Measurements from ENCODE around the gene CCDC73. TPM values are rescaled to one million over a fixed set of nuclear protein-coding genes. Genes with fewer than 3 reads are reported as not detected.
"Not testable (repeated sequence)": the region's sequence is repeated elsewhere in the genome, so short reads cannot be mapped to it uniquely, and the experiment has no call there.

CCDC73 gene
- total RNA-seq, 4 donors from 2014 or later = 0.55 TPM; not detected in 3

GRCh38 chr11:32613500-32614151, 180.8 kb downstream of the CCDC73 start:
- intact Hi-C loops (cut with DNase I; ENCODE audit: low total_unique reads) = no loop called here
- Histone ChIP-seq H3K27ac (no peak overlapping the region), H3K4me1 (no peaks in the 10 kb centered on the region), H3K9me3 (no peaks in the 10 kb centered on the region), H3K4me3 (no peak overlapping the region), H3K36me3 (no peaks in the 10 kb centered on the region), H3K27me3 (no peaks in the 10 kb centered on the region)
- no peak for DNase-seq
- no peak for TF ChIP-seq POLR2A (IDR thresholded peaks at IDR 0.05)
- TF ChIP-seq, protein P1, sequence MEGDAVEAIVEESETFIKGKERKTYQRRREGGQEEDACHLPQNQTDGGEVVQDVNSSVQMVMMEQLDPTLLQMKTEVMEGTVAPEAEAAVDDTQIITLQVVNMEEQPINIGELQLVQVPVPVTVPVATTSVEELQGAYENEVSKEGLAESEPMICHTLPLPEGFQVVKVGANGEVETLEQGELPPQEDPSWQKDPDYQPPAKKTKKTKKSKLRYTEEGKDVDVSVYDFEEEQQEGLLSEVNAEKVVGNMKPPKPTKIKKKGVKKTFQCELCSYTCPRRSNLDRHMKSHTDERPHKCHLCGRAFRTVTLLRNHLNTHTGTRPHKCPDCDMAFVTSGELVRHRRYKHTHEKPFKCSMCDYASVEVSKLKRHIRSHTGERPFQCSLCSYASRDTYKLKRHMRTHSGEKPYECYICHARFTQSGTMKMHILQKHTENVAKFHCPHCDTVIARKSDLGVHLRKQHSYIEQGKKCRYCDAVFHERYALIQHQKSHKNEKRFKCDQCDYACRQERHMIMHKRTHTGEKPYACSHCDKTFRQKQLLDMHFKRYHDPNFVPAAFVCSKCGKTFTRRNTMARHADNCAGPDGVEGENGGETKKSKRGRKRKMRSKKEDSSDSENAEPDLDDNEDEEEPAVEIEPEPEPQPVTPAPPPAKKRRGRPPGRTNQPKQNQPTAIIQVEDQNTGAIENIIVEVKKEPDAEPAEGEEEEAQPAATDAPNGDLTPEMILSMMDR (IDR thresholded peaks at IDR 0.05) = no peak

GRCh38 chr11:32610797-32611352, 183.6 kb downstream of the CCDC73 start:
- intact Hi-C loops (cut with DNase I; ENCODE audit: low total_unique reads) = no loop called here
- no peaks in the 10 kb centered on the region for H3K36me3 ChIP-seq
- H3K27ac ChIP-seq = peak overlapping the region in 1 of 2 donors; percentile 2
- DNase-seq = no peak
- no peak overlapping the region for H3K4me3 ChIP-seq
- no peaks in the 10 kb centered on the region for H3K27me3 ChIP-seq
- no peak for TF ChIP-seq POLR2A (IDR thresholded peaks at IDR 0.05)
- TF ChIP-seq, protein P1 (IDR thresholded peaks at IDR 0.05) = no peak
- no peaks in the 10 kb centered on the region for H3K4me1 ChIP-seq
- H3K9me3 ChIP-seq = no peaks in the 10 kb centered on the region

DNA sequence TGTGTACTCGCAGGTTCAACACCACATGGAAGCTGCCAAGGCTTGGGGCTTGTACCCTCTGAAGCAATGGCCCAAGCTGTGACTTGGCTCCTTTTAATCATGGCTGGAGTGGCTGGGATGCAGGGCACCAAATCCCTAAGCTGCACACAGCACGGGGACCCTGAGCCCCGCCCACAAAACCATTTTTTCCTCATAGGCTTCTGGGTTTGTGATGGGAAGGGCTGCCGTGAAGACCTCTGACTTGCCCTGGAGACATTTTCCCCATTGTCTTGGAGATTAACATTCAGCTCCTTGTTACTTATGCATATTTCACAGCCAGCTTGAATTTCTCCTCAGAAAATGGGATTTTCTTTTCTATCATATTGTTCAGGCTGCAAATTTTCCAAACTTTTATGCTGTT, 185.6 kb downstream of the CCDC73 start:
- DNase-seq; H3K27me3 ChIP-seq; H3K9me3 ChIP-seq; H3K27ac ChIP-seq; H3K4me3 ChIP-seq; intact Hi-C loops (cut with DNase I; ENCODE audit: low total_unique reads); H3K4me1 ChIP-seq; H3K36me3 ChIP-seq: not testable (repeated sequence)

DNA sequence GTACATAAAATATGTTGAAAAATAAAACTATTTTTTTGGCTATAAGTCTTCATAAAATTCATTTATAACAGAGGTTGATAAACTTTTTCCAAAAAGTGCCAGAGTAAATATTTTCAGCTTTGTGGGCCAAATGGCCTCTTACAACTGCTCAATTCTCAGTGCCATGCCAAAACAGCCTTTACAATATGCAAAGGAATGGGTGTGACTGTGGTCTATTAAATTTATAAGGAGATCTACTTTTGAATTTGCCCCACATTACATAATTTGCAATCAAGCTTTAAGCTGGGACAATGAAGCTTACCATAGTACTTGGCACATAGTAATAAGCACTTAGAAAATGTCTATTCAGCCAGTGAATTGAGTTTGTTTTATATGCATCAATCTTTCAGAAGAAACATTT, 188.2 kb downstream of the CCDC73 start:
- no peaks in the 10 kb centered on the region for H3K9me3 ChIP-seq
- no peaks in the 10 kb centered on the region for H3K36me3 ChIP-seq
- H3K4me1 ChIP-seq = peaks cover 0 to 7% of the 10 kb centered on the region in 2 donors
- no peak overlapping the region for H3K4me3 ChIP-seq
- no peaks in the 10 kb centered on the region for H3K27me3 ChIP-seq
- no peak for DNase-seq
- H3K27ac ChIP-seq = no peak overlapping the region
- TF ChIP-seq, protein P1 (IDR thresholded peaks at IDR 0.05) = no peak
- no peak for TF ChIP-seq POLR2A (IDR thresholded peaks at IDR 0.05)
- intact Hi-C loops (cut with DNase I; ENCODE audit: low total_unique reads) = no loop called here

DNA sequence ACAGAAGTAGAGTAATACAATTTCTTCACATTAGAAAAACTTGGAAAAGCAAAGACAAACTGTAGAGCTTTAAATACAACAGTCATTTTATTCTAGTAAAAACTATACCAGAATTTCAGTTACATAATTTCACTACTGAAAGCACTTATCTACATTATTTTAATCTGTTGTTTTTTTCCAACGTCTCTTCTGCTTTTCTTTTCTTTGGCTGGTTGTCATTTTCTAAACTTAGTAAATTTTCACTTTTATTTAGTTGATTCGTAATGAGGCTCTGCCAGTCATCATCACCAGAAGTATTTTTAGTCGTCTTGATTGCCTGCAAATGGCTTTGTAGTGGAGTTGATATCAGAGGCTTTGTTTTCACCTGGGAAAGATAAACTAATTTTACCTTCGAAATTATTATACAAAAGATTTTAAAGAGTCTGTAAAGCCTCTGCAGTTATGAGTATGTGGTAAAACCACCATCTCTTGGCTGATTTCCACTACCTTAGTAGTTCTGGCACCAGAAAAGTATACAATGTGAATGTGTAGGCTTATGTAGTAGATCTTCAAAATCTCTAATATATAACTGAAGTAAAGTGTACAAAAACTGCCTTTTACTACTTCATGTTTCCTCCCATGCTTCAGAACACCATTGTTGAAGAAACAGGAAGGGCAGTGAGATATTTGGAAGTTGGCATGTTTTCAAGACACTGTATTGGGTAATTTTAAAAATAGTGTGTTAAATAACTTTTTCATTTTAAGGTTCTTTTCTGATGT, 191.6 kb downstream of the CCDC73 start:
- Histone ChIP-seq H3K27me3 (no peaks in the 10 kb centered on the region), H3K4me1 (peaks cover 0 to 7% of the 10 kb centered on the region in 2 donors), H3K36me3 (no peaks in the 10 kb centered on the region), H3K4me3 (no peak overlapping the region), H3K27ac (peak overlapping the region in 1 of 2 donors; percentile 25), H3K9me3 (no peaks in the 10 kb centered on the region)
- DNase-seq = no peak
- intact Hi-C loops (cut with DNase I; ENCODE audit: low total_unique reads) = no loop called here
- TF ChIP-seq POLR2A (IDR thresholded peaks at IDR 0.05) = no peak
- TF ChIP-seq, protein P1 (IDR thresholded peaks at IDR 0.05) = no peak

Measured in uterus (tissue), 4 donors.